ENCODE measurements around the gene OPRM1. TPM values are rescaled to one million over a fixed set of nuclear protein-coding genes. Genes with fewer than 3 reads are reported as not detected.
"Not testable (repeated sequence)": the region's sequence is repeated elsewhere in the genome, so short reads cannot be mapped to it uniquely, and the experiment has no call there.

Gene OPRM1
- total RNA-seq, 1 donor from 2014 or later, result not detected

GRCh38 chr6:154197196-154197860, 158.3 kb downstream of the OPRM1 start:
- TF ChIP-seq, protein P1, sequence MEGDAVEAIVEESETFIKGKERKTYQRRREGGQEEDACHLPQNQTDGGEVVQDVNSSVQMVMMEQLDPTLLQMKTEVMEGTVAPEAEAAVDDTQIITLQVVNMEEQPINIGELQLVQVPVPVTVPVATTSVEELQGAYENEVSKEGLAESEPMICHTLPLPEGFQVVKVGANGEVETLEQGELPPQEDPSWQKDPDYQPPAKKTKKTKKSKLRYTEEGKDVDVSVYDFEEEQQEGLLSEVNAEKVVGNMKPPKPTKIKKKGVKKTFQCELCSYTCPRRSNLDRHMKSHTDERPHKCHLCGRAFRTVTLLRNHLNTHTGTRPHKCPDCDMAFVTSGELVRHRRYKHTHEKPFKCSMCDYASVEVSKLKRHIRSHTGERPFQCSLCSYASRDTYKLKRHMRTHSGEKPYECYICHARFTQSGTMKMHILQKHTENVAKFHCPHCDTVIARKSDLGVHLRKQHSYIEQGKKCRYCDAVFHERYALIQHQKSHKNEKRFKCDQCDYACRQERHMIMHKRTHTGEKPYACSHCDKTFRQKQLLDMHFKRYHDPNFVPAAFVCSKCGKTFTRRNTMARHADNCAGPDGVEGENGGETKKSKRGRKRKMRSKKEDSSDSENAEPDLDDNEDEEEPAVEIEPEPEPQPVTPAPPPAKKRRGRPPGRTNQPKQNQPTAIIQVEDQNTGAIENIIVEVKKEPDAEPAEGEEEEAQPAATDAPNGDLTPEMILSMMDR (conservative IDR thresholded peaks at IDR 0.05), result no peak
- Mint-ChIP-seq H3K27ac (ENCODE audit: unreplicated experiment) (no peak overlapping the region), H3K36me3 (ENCODE audit: low read depth) (no peaks in the 10 kb centered on the region), H3K4me1 (no peaks in the 10 kb centered on the region), H3K27me3 (ENCODE audit: low read depth) (no peaks in the 10 kb centered on the region), H3K9me3 (peaks cover 2% of the 10 kb centered on the region), H3K4me3 (no peak overlapping the region)
- DNase-seq (ENCODE audit: low read depth, low spot score), result no peak

- not testable (repeated sequence) for H3K4me1 Mint-ChIP-seq; H3K4me3 Mint-ChIP-seq; H3K27me3 Mint-ChIP-seq (ENCODE audit: low read depth); H3K27ac Mint-ChIP-seq (ENCODE audit: unreplicated experiment); H3K36me3 Mint-ChIP-seq (ENCODE audit: low read depth); H3K9me3 Mint-ChIP-seq; DNase-seq (ENCODE audit: low read depth, low spot score)
Observed at GRCh38 chr6:154201688-154202087, 162.6 kb downstream of the OPRM1 start.

DNA sequence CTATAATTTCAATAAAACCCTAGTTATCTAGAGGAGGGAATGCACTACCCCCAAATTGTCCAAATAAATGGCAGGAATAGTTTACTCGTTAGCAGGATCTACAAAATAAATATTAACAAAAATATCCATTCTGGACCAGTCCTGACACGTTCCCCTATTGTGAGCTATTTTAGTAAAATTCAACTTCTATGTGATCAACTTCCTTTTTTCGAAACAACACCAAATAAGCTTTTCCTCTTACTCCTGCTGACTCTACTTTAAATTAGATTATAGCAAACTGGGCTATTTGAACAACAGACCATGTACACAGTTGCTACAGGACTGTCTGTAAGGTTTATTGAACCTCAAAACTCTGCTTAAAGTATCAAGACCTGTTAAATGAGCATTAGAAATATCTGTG, 163.3 kb downstream of the OPRM1 start:
- no peak for DNase-seq (ENCODE audit: low read depth, low spot score)
- Mint-ChIP-seq H3K36me3 (ENCODE audit: low read depth) (no peaks in the 10 kb centered on the region), H3K9me3 (peaks cover 5% of the 10 kb centered on the region), H3K27ac (ENCODE audit: unreplicated experiment) (no peak overlapping the region), H3K4me1 (no peaks in the 10 kb centered on the region), H3K4me3 (no peak overlapping the region), H3K27me3 (ENCODE audit: low read depth) (no peaks in the 10 kb centered on the region)
- TF ChIP-seq, protein P1 (conservative IDR thresholded peaks at IDR 0.05), result no peak

GRCh38 chr6:154202958-154203357, 163.9 kb downstream of the OPRM1 start:
- Mint-ChIP-seq H3K36me3 (ENCODE audit: low read depth) (no peaks in the 10 kb centered on the region), H3K4me3 (no peak overlapping the region), H3K4me1 (no peaks in the 10 kb centered on the region), H3K27ac (ENCODE audit: unreplicated experiment) (no peak overlapping the region), H3K9me3 (peaks cover 5% of the 10 kb centered on the region), H3K27me3 (ENCODE audit: low read depth) (no peaks in the 10 kb centered on the region)
- TF ChIP-seq, protein P1 (conservative IDR thresholded peaks at IDR 0.05), result no peak
- no peak for DNase-seq (ENCODE audit: low read depth, low spot score)

DNA sequence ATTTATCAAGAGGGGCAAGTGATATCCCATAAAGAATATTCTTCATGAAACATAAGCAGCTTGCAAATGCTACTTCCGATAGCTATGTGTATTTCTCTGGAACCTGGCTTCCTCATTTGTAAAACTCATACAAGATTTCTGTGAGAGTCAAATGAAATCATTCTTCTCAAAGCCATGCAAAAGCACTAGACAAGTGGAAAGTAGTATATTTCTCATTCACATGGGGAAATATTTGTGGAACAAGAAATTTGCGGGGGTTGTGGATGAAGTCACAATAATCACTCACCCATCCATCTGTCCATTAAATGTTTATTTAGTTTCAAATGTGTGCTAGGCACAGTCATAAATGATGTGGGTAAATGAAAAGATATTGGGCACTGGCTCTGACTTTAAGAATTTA, 167.1 kb downstream of the OPRM1 start:
- Mint-ChIP-seq H3K9me3 (peaks cover 5% of the 10 kb centered on the region), H3K4me1 (no peaks in the 10 kb centered on the region), H3K36me3 (ENCODE audit: low read depth) (no peaks in the 10 kb centered on the region), H3K4me3 (no peak overlapping the region), H3K27ac (ENCODE audit: unreplicated experiment) (no peak overlapping the region), H3K27me3 (ENCODE audit: low read depth) (no peaks in the 10 kb centered on the region)
- TF ChIP-seq, protein P1 (conservative IDR thresholded peaks at IDR 0.05), result no peak
- no peak for DNase-seq (ENCODE audit: low read depth, low spot score)

DNA sequence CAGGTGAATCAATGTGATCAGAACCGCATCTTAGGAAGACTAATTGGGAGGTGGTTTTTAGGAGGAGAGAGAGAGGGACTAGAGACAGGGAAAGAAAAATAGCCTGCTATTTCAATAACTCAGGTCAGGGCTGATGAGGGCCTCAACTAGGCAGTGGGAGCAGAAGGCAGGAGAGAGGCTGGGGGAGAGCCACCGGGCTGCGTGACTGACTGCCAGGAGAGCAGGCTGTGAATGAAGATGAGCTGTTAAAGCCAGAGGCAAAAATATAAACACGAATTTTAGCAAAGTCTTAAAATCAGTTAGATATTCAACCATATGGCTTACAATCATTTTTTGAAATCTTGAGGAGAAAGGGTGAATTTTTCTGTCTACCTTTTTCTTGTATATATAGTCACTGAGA, 168.0 kb downstream of the OPRM1 start:
- TF ChIP-seq, protein P1 (conservative IDR thresholded peaks at IDR 0.05), result no peak

More for the DNA sequence above, 168.0 kb downstream of the OPRM1 start:
- Mint-ChIP-seq H3K4me1 (no peaks in the 10 kb centered on the region), H3K4me3 (no peak overlapping the region), H3K36me3 (ENCODE audit: low read depth) (no peaks in the 10 kb centered on the region), H3K27me3 (ENCODE audit: low read depth) (no peaks in the 10 kb centered on the region), H3K27ac (ENCODE audit: unreplicated experiment) (no peak overlapping the region), H3K9me3 (peaks cover 2% of the 10 kb centered on the region)
- no peak for DNase-seq (ENCODE audit: low read depth, low spot score)

Measured in neural crest cell (in vitro differentiated cells).